ENCODE measurements around the gene MARK4. TPM values are rescaled to one million over a fixed set of nuclear protein-coding genes. Genes with fewer than 3 reads are reported as not detected.
"Not testable (repeated sequence)": the region's sequence is repeated elsewhere in the genome, so short reads cannot be mapped to it uniquely, and the experiment has no call there.

Gene MARK4
- total and polyA plus RNA-seq, 4 donors, result 6.0 to 40.4 (median 28.0) TPM

DNA sequence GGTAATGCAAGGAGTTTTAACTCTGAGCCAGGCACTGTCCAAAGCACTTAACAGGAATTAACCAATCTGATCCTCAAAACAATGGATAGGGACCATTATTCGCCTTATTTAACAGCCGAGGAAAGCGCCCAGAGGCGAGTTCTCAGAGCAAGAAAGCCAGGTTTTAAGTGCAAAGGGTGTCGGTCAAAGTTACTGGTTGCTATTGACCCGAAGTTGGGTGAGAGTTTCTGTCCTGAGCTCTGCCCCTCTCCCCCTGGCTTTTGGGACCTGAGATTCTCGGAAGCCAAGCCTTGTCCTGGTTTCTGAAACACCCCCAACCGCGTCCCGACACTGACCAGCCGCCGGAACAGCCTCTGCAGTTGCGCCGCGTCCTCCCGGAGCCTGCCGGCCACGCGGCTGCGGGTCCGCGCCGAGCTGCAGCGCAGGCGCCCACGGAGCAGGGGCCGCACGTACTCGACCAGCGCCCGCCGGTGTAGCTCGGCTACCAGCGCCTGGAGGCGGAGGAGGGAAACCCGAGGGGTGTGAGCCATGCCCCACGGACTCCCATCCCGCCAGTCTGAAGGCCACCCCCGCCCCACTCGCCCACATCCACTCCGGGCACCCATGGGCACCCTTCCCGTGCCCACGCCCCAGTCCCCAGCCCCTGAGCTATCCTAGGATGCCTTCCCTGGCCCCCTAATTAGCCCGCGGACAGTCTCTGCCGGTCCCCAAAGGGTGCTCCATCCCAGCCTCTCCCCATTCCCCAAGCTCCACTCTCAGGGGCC, 33.7 kb upstream of the MARK4 start:
- Histone ChIP-seq H3K36me3 (ENCODE audit: control insufficient read depth in 1 of 2, insufficient read depth in 2 of 2, low read length in 1 of 2) (no peaks in the 10 kb centered on the region), H3K4me3 (ENCODE audit: low read length in 2 of 2) (no peak overlapping the region), H3K27ac (ENCODE audit: low read depth in 1 of 2, low read length in 2 of 2) (no peak overlapping the region), H3K27me3 (ENCODE audit: control insufficient read depth in 1 of 2, insufficient read depth in 2 of 2, low read length in 1 of 2) (no peaks in the 10 kb centered on the region), H3K9me3 (ENCODE audit: control insufficient read depth, low read length) (no peaks in the 10 kb centered on the region), H3K4me1 (ENCODE audit: control insufficient read depth in 1 of 2, insufficient read depth in 2 of 2, low read length in 2 of 2) (no peaks in the 10 kb centered on the region)
- DNase-seq (peak in 1 of 2 donors; percentile 76), ATAC-seq (ENCODE audit: low FRiP score) (no peak)
- WGBS, 2 donors, result 7% methylated on average over 42 to 46 of the region's 46 CpGs
- intact Hi-C loops (cut with DNase I), result no loop called here

DNA sequence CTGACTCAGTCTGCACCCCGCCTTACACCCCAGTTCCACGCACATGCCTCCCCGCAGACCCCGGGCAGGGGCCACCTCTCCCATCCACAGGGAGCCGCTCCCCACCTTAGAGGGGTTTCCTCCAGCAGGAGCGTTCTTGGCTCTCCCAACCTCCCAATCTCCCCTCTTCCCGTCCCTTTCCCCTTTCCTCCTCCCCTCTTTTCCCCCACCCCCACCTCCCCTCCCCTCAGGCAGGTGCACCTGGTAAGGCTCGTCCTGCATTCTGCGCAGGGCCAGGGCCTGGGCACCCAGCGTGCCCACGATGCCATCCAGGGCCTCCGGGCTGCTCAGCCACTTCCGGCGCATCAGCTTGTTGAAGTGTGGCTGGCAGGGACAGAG, 33.1 kb upstream of the MARK4 start:
- Histone ChIP-seq H3K4me3 (ENCODE audit: low read length in 2 of 2) (no peak overlapping the region), H3K9me3 (ENCODE audit: control insufficient read depth, low read length) (no peaks in the 10 kb centered on the region)
- no peak for ATAC-seq (ENCODE audit: low FRiP score)

DNA sequence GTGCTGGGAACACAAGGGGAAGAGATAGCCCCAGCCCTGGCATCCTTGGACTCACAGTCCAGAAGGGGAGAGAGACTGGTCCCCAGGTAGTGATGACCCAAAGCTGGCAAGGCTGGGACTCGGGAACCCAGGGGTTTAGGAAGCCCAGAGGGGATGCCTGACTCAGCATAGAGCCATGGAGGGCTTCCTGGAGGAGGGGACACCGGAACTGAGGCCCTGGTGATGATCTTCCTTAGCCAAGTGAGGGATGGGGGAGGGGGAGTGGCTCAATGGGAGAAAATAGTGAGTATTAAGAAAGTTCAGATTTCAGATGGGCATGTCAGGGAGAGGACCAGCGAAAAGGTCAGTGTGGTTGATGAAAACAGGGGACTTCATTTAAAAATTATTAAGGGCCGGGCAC, 32.6 kb upstream of the MARK4 start:
- Histone ChIP-seq H3K27me3 (ENCODE audit: control insufficient read depth in 1 of 2, insufficient read depth in 2 of 2, low read length in 1 of 2) (no peaks in the 10 kb centered on the region), H3K9me3 (ENCODE audit: control insufficient read depth, low read length) (no peaks in the 10 kb centered on the region), H3K4me1 (ENCODE audit: control insufficient read depth in 1 of 2, insufficient read depth in 2 of 2, low read length in 2 of 2) (no peaks in the 10 kb centered on the region), H3K27ac (ENCODE audit: low read depth in 1 of 2, low read length in 2 of 2) (no peak overlapping the region), H3K4me3 (ENCODE audit: low read length in 2 of 2) (no peak overlapping the region), H3K36me3 (ENCODE audit: control insufficient read depth in 1 of 2, insufficient read depth in 2 of 2, low read length in 1 of 2) (no peaks in the 10 kb centered on the region)
- DNase-seq (no peak), ATAC-seq (ENCODE audit: low FRiP score) (no peak)
- intact Hi-C loops (cut with DNase I), result no loop called here
- 53 to 64% methylated on average over 4 of the region's 4 CpGs for WGBS, 2 donors

More for the DNA sequence above, 33.1 kb upstream of the MARK4 start:
- H3K27ac ChIP-seq (ENCODE audit: low read depth in 1 of 2, low read length in 2 of 2), result no peak overlapping the region
- WGBS, 2 donors, result 26 to 31% methylated on average over 14 of the region's 14 CpGs
- no peaks in the 10 kb centered on the region for H3K4me1 ChIP-seq (ENCODE audit: control insufficient read depth in 1 of 2, insufficient read depth in 2 of 2, low read length in 2 of 2)
- intact Hi-C loops (cut with DNase I), result no loop called here
- no peak for DNase-seq
- H3K27me3 ChIP-seq (ENCODE audit: control insufficient read depth in 1 of 2, insufficient read depth in 2 of 2, low read length in 1 of 2), result no peaks in the 10 kb centered on the region
- no peaks in the 10 kb centered on the region for H3K36me3 ChIP-seq (ENCODE audit: control insufficient read depth in 1 of 2, insufficient read depth in 2 of 2, low read length in 1 of 2)

DNA sequence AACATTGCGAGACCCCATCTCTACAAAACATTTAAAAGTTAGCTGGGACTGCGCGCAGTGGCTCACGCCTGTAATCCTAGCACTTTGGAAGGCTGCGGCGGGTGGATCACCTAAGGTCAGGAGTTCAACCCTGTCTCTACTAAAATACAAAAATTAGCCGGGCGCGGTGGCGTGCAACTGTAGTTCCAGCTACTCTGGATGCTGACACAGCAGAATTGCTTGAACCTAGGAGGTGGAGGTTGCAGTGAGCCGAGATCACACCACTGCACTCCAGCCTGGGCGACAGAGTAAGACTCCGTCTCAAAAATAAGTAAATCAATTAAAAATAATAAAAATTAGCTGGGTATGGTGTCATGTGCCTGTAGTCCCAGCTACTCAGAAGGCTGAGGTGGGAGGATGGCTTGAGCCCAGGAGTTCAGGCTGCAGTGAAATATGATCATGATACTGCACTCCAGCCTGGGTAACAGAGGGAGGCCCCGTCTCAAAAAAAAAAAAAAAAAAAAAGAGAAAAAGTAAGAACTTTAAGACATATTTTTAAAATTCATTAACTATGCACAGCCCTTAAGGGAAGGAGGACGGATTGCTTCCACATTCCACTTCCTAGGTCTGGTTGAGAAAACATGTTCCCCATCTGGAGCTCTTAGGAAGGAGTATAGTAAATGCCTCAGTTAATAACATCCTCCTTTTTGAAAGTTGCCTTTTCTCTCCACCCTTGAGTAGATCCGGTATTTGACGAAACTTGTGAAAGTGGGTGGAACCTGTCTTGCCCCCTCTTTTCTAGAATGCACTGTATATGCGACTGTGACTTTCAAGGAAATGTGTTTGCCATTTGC, 31.9 kb upstream of the MARK4 start:
- H3K27ac ChIP-seq (ENCODE audit: low read depth in 1 of 2, low read length in 2 of 2), result no peak overlapping the region
- no peak overlapping the region for H3K4me3 ChIP-seq (ENCODE audit: low read length in 2 of 2)
- H3K4me1 ChIP-seq (ENCODE audit: control insufficient read depth in 1 of 2, insufficient read depth in 2 of 2, low read length in 2 of 2), result no peaks in the 10 kb centered on the region
- H3K9me3 ChIP-seq (ENCODE audit: control insufficient read depth, low read length), result no peaks in the 10 kb centered on the region
- no peaks in the 10 kb centered on the region for H3K36me3 ChIP-seq (ENCODE audit: control insufficient read depth in 1 of 2, insufficient read depth in 2 of 2, low read length in 1 of 2)
- intact Hi-C loops (cut with DNase I), result no loop called here
- H3K27me3 ChIP-seq (ENCODE audit: control insufficient read depth in 1 of 2, insufficient read depth in 2 of 2, low read length in 1 of 2), result no peaks in the 10 kb centered on the region
- ATAC-seq (ENCODE audit: low FRiP score) (no peak), DNase-seq (no peak)
- 59% methylated on average over 18 of the region's 18 CpGs for WGBS, 2 donors

DNA sequence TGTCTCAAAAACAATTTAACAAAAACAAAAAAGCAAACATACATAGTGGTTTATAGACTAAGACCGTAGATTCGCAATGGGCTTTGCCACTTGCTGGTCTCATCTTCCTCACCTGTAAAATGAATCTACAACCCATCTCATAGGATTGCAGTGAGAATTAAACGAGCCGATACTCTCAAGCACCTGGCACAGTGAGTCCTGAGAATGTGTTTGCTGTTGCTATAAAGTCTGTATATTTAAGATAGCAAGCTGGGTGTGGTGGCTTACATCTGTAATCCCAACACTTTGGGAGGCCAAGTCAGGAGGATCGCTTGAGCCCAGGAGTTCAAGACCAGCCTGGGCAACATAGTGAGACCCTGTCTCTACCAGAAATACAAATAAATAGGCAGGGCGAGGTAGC, 28.3 kb upstream of the MARK4 start:
- intact Hi-C loops (cut with DNase I), result no loop called here
- ATAC-seq (ENCODE audit: low FRiP score) (no peak), DNase-seq (no peak)
- no peaks in the 10 kb centered on the region for H3K27me3 ChIP-seq (ENCODE audit: control insufficient read depth in 1 of 2, insufficient read depth in 2 of 2, low read length in 1 of 2)
- no peak overlapping the region for H3K27ac ChIP-seq (ENCODE audit: low read depth in 1 of 2, low read length in 2 of 2)
- no peaks in the 10 kb centered on the region for H3K4me1 ChIP-seq (ENCODE audit: control insufficient read depth in 1 of 2, insufficient read depth in 2 of 2, low read length in 2 of 2)
- H3K4me3 ChIP-seq (ENCODE audit: low read length in 2 of 2), result no peak overlapping the region
- no peaks in the 10 kb centered on the region for H3K9me3 ChIP-seq (ENCODE audit: control insufficient read depth, low read length)
- 88 to 89% methylated on average over 6 of the region's 6 CpGs for WGBS, 2 donors
- no peaks in the 10 kb centered on the region for H3K36me3 ChIP-seq (ENCODE audit: control insufficient read depth in 1 of 2, insufficient read depth in 2 of 2, low read length in 1 of 2)

DNA sequence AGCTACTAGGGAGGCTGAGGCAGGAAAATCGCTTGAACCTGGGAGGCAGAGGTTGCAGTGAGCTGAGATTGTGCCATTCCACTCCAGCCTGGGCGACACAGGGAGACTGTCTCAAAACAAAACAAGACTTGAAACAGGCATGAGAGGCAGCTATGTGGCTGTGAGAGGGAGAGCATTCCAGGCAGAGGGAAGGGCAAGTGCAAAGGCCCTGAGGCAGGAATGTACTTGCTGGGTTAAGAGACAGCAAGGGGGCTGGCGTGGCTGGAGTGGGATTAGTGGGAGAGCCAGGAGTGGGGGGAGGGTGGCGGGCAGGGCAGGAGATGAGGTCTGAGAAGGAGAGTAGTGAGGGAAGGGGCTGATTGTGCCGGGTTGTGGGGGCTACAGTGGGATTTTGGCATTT, 27.2 kb upstream of the MARK4 start:
- no peaks in the 10 kb centered on the region for H3K9me3 ChIP-seq (ENCODE audit: control insufficient read depth, low read length)
- H3K36me3 ChIP-seq (ENCODE audit: control insufficient read depth in 1 of 2, insufficient read depth in 2 of 2, low read length in 1 of 2), result no peaks in the 10 kb centered on the region
- intact Hi-C loops (cut with DNase I), result no loop called here
- no peak for ATAC-seq (ENCODE audit: low FRiP score)
- DNase-seq, result no peak
- 90 to 94% methylated on average over 5 of the region's 5 CpGs for WGBS, 2 donors
- H3K27me3 ChIP-seq (ENCODE audit: control insufficient read depth in 1 of 2, insufficient read depth in 2 of 2, low read length in 1 of 2), result no peaks in the 10 kb centered on the region
- no peak overlapping the region for H3K27ac ChIP-seq (ENCODE audit: low read depth in 1 of 2, low read length in 2 of 2)
- H3K4me3 ChIP-seq (ENCODE audit: low read length in 2 of 2), result no peak overlapping the region
- no peaks in the 10 kb centered on the region for H3K4me1 ChIP-seq (ENCODE audit: control insufficient read depth in 1 of 2, insufficient read depth in 2 of 2, low read length in 2 of 2)

DNA sequence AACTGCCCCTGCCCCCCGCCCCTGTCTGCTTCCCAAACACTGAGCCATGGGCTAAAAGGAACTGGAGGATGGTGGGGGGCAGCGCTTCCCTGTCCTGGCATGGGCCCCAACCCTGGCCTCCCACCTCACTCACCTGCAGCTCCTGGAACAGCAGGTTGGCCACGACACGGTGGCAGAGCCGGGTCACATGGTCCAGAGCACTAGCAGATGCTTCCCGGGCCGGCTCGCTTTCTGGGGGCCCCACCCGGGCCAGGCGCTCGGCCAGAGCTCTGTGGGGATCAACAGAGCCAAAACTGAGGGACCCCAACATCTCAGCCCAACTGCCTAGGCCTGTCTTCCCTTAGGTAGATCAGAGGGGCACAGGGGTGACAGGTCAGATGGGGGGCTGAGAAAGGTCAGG, 26.4 kb upstream of the MARK4 start:
- Histone ChIP-seq H3K4me1 (ENCODE audit: control insufficient read depth in 1 of 2, insufficient read depth in 2 of 2, low read length in 2 of 2) (no peaks in the 10 kb centered on the region), H3K27me3 (ENCODE audit: control insufficient read depth in 1 of 2, insufficient read depth in 2 of 2, low read length in 1 of 2) (no peaks in the 10 kb centered on the region), H3K4me3 (ENCODE audit: low read length in 2 of 2) (no peak overlapping the region), H3K36me3 (ENCODE audit: control insufficient read depth in 1 of 2, insufficient read depth in 2 of 2, low read length in 1 of 2) (no peaks in the 10 kb centered on the region), H3K27ac (ENCODE audit: low read depth in 1 of 2, low read length in 2 of 2) (no peak overlapping the region), H3K9me3 (ENCODE audit: control insufficient read depth, low read length) (no peaks in the 10 kb centered on the region)
- DNase-seq (no peak), ATAC-seq (ENCODE audit: low FRiP score) (no peak)
- intact Hi-C loops (cut with DNase I), result no loop called here
- WGBS, 2 donors, result 54 to 61% methylated on average over 11 of the region's 11 CpGs

DNA sequence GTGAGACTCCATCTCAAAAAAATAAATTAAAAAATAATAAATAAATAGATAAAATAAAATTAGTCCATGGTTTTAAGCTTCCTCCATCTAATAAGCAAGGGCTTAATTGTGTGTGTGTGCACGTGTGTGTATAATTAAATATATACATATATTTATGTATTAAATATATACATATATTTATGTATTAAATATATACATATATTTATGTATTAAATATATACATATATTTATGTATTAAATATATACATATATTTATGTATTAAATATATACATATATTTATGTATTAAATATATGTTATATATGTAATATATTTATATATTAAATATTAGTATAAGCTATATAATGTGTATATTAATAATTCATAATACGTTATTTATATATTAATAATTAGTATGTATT, 22.0 kb upstream of the MARK4 start:
- intact Hi-C loops (cut with DNase I); DNase-seq; H3K4me1 ChIP-seq (ENCODE audit: control insufficient read depth in 1 of 2, insufficient read depth in 2 of 2, low read length in 2 of 2); H3K36me3 ChIP-seq (ENCODE audit: control insufficient read depth in 1 of 2, insufficient read depth in 2 of 2, low read length in 1 of 2); H3K4me3 ChIP-seq (ENCODE audit: low read length in 2 of 2); ATAC-seq (ENCODE audit: low FRiP score); H3K9me3 ChIP-seq (ENCODE audit: control insufficient read depth, low read length); H3K27ac ChIP-seq (ENCODE audit: low read depth in 1 of 2, low read length in 2 of 2); H3K27me3 ChIP-seq (ENCODE audit: control insufficient read depth in 1 of 2, insufficient read depth in 2 of 2, low read length in 1 of 2): not testable (repeated sequence)
- 88 to 90% methylated on average over 2 of the region's 2 CpGs for WGBS, 2 donors

DNA sequence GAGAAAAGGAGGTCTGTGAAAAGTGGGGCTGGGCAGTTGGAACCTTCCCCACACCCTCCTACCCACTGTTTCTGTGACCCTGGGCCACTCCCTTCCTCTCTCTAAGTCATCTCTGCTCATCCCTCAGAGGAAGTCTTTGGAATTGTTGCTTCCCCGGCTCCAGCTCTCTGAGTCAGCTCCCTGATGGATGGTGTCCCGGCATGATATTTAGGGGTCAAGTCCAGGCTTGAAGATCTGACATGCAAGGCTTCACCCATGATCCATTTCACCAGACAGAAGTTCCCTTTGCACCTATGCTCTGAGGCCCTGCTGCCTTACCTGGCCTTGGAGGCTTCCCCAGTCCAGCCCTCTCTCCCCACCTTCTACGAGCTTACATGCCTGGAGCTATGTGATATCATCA, 19.2 kb upstream of the MARK4 start:
- 72 to 81% methylated on average over 3 of the region's 3 CpGs for WGBS, 2 donors
- H3K4me1 ChIP-seq (ENCODE audit: control insufficient read depth in 1 of 2, insufficient read depth in 2 of 2, low read length in 2 of 2), result no peaks in the 10 kb centered on the region
- H3K9me3 ChIP-seq (ENCODE audit: control insufficient read depth, low read length), result no peaks in the 10 kb centered on the region
- intact Hi-C loops (cut with DNase I), result no loop called here
- no peaks in the 10 kb centered on the region for H3K36me3 ChIP-seq (ENCODE audit: control insufficient read depth in 1 of 2, insufficient read depth in 2 of 2, low read length in 1 of 2)
- no peak overlapping the region for H3K4me3 ChIP-seq (ENCODE audit: low read length in 2 of 2)
- no peak overlapping the region for H3K27ac ChIP-seq (ENCODE audit: low read depth in 1 of 2, low read length in 2 of 2)
- no peaks in the 10 kb centered on the region for H3K27me3 ChIP-seq (ENCODE audit: control insufficient read depth in 1 of 2, insufficient read depth in 2 of 2, low read length in 1 of 2)
- no peak for DNase-seq
- ATAC-seq (ENCODE audit: low FRiP score), result no peak

Data from aorta (tissue), 5 donors.